Iris pigment epithelial cell (primary cell): Measurements from ENCODE around the gene AKAP8L.

Experiments
- DNase-seq: peaks from one replicate; pipeline ENCODE4 v3.0.0-alpha.2; 2011; ENCODE audit warnings: low read depth

AKAP8L gene

DNA sequence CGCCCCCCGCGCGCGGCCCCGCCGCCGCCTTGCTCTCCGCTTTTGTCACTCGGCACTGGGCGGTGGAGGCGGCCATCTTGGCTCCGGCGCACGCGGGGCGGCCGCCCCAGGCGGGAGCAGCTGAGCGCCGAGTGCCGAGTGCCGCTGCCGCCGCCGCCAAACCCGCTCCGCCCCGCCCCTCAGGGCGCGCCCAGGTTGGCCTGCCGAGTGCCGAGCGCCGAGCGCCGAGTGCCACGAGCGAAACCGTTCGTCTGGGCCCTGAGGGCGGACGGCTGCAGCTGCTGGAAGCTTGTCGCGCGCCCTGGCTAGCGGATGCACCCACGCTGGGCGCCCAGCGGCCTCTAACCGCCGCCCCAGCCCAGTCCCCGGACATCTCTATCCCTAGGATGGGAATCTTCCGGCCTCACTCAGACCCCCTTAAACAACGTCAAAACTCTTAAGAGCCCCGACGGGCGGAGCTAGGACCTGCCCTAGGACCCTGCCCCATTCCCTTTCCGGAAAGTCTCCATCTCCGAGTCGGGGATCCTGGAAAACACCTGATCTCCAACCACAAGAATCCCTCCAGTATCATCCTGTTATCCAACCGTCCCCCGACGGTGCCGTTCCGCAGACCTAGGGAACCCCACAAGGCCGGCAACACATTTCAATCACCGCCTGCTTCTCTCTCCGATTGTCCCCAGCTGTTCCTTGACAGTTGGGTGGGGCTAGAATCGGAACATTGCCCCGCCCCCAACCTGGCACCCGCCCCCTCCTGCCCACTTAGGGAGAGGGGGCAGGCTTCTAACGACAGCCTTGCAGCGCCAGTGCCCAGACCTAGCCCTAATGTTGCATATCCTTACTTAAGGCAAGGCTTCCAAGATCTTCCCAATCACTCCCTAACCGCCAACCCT is 14.1 kb upstream of the AKAP8L start:
- peak; percentile 95 for DNase-seq

DNA sequence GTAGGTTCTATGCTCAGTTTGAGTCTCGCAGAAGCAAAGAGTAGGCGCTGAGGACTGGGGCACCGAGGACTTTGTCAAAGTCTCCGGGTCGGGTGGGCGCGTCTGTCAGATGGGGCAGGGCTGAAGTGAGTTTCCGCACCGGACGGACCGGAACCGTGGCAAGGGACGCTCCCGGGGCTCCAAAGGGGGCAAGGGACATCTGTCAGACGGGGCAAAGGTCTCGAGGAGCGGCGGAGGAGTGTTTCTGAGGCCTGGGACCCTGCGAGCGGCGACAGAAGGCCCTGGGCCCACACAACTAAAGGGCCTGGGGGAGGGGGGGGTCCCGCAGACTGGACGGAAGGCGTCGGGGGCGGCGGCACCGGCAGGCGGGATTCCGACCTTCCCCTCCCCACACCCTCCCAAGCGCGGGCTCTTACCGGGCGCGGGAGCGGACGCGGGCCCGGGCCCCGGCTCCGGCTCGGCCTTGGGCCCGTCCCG is 13.3 kb upstream of the AKAP8L start:
- DNase-seq, result no peak

DNA sequence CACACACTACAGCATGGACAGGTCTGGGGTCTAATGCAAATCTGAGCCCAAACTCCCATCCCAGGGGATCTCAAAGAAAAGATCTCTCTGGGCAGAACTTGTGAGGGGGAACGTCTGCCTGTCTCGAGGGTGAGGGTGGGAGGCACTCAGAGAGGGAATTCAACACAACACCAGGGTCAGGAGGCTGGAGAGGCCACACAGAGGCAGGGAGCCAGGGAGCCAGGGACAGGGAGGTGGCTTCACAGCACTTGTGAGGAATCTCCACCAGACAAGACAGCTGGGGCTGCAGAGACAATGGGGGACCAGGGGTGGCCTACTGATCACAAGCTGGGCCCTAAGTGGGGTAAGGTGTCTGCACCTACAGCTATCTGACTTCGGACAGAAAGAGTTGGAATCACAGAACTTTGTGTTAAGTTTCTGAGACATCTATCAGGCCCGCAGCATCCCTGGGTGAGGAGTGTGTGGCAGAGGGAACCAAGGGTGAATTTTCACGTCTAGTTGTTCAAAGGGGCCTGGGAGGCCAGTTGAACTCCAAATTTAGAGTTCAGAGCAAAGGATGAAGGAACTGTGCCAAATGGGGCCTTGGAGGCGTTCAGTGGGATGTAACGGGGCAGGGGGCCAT is 12.7 kb upstream of the AKAP8L start:
- no peak for DNase-seq

DNA sequence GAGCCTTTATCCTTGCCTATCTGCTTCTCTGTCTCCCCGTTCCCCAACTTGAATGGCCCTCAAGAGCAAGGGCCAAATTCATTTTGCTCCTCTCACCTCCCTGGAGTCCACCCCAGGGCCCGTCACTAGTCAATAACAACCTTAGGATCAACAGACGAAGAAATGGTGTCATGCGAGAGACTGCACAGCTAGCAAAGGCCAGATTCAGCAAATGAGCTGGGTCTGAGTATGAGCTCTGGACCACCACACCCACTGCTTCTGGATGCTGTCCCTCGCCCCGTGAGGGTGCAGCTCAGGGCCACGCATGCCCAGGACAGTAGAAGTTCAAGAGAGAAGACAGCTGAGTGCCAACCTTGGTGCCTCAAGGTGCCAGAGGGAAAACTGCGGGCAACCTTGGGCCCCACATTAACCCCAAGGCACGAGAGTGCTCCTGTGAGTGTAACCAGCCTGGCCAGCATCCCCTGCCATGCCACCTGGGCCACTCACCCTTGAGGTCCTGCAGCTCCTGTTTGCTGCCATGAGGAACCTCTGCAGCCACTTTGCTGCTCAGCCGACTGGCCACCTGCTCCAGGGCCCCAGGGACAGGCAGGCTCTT is 11.8 kb upstream of the AKAP8L start:
- no peak for DNase-seq

DNA sequence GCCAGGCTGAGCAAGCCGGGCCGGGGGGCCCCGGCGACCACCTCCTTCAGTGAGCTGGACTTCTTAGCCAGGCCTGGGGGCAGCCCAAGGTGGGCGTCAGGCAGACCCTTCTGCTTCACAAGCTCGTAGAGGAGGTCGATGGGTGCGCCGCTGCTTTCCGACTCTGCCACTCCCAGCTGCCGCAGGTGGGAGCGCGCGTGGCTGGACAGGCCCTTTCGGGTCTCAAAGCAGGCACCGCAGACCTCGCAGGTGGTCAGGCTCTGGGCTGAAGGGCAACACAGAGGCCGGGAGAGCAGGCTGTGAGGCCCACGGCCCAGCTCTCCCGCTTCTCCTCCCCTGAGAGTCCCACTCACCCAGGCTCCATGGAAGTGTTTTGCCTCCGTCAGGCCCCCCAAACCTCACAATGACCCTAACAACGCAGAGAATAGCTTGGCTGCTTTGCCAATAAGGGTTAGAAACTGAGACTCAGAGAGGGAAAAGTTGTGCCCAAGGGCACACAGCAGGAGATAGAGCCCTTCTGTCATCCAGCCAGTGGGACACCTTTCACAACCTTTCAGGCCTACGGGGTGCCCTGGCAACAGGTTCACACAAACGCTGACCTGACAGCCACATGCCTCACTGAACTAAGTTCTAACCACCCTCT is 11.2 kb upstream of the AKAP8L start:
- DNase-seq, result no peak

DNA sequence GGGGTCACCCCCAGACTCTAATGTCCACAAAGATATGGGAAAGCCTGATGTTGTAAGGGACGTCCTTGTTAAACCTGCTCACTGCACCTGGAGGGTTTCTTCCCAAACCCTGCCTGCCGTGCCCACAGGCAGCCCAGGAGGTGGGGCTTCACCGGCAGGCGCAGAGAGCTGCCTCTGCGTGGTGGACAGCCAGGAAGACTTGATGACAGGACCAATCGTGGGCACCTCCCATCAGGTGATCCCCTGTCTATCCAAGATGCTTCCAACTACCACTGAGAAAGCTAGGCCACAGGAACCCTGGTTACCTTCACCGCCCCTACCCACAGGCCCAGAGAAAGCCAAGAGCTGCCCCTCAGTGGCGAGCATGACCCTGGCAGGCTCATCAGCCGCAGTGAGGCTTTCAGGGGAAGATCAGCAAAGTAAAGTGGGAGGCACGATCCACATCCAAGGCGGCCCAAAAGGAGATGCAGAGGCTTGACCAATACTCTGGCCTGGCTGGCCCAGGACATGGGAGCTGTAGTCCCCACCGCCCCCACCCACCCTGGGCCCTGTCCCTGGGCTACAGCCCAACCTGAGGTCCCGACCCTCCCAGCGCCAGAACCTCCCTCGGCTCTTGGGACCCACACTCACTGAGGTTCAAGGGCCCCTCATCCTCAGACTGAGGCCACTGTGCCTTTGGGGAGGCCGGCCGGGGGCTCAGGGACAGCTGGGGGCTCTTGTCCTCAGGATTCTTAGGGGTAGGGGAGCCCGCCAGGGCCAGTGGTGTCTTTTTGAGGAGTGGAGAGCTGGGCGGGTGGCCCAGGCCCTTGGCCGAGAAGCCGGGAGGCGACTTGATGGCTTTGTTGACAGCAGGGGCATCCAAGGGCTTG is 10.4 kb upstream of the AKAP8L start:
- DNase-seq, result no peak

DNA sequence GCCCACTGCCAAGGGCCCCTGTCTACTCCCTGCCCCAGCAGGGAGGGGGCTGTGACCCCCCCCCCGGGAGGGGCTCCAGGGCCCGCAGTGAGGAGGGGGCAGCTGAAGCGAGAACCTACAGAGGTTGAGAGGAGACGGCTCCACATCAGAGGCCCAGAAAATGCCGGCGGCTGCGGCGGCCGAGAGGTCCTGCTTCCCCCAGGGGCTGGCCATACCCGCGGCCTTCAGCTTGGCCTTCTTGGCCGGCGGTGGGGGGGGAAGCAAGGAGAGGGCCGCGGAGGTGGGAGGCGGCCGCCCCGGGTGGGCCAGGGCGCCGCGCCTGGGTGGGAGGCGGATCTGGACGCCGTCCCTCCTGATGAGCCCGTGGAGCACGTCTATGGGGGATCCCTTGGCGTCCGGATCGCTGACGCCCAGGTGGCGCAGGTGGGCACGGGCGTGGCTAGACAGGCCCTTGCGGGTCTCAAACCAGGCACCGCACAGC is 9.2 kb upstream of the AKAP8L start:
- no peak for DNase-seq

DNA sequence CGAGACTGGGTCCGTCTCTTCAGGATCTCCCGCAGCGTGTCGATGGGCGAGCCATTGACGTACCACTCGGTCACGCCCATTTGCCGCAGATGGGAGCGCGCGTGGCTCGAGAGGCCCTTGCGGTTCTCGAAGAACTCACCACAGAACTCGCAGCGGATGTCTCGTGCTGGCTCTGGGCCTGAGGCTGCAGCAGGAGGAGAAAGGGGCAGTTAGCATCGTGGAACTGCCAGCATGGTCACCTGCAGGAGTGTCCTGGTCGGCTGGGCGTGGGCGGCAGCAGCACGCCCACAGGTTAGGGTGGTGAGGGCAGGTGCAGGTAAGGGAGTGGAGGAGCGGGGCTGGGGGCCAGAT is 8.5 kb upstream of the AKAP8L start:
- DNase-seq, result no peak

DNA sequence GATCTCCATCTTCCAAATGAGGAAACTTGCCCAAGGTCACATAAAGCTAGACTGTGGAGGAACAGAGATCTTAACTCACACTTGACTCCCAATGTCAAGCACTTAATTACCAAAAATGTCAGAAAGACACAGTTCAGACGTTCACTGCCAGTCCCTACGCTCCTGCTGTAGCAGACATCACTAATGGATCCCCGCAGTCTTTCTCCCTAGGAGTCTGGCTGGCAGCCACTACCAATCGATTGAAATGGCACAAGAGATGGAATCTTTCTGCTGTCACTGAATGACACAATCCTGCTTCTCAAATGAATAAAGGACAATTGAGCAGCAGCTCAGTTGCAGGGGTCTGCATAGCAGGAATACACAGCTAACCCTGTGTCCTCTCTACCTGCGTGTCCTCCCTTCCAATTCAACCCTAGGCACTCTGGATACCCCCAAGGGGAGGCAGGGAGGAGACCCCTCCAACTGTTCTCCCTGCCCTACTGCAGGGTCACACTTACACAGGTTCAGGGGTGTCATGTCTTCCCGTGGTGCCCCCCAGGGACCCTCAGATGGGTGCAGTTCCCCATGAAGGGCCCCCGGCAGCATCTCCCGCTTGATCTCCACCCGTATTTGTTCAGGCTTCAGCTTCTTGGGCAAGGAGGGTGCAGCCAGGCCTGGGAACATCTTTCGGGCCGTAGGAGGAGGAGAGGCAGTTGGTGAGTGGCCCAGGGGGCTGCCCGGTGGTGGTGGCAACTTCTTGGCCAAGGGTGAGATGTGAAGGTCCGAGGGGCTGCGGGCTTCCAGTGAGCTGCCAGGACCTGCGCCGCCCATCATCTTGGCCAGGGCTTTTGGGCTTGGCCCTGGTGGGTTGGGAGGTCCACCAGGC is 7.9 kb upstream of the AKAP8L start:
- no peak for DNase-seq

DNA sequence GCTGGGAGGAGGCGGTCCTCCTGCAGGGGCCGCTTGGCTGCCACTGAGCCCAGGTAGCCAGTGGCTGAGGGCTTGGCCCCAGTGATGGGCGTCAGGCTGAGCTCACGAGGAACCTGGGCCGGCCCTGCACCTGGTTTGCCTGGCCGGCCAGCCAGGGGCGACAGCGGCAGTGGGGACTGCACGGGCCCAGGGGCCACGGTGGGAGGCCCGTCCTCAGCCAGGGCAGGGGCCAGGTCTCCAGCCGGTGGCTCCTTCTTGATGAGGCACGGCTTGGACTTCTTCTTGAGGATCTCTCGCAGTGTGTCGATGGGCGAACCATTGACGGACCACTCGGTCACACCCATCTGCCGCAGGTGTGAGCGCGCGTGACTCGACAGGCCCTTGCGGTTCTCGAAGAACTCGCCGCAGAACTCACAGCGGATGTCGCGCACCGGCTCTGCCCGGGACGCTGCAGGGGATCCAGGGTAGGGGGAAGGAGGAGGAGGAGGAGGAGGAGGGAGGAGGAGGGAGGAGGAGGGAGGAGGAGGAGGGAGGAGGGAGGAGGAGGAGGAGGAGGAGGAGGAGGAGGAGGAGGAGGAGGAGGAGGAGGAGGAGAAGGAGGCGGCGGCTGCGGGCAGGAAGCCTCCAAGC is 6.6 kb upstream of the AKAP8L start:
- DNase-seq, result no peak

DNA sequence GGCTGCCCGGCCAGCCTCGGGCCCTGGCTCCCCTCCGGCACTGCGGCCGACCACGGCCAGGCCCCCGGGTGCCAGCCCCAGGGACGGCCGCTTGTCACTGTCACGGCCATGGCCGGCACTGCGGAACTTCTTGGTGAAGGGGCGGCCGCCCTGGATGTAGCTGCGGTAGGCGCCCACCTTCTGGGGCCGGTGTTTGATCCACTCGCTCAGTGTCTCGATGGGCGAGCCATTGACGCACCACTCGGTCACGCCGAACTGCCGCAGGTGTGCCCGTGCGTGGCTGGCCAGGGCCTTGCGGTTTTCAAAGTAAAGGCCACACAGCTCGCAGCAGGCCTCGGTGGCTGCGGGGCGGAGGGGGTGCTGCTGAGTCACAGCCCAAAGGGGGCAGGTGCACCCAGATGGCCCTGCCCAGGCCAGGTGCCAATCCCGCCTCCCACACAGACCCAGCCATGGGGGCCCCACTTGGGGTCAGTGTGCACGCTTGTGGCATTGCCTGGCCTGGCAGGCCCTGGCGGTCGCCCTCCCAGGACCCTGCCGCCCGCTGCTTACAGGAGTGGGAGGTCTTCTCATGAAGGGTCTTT is 6.0 kb upstream of the AKAP8L start:
- no peak for DNase-seq

DNA sequence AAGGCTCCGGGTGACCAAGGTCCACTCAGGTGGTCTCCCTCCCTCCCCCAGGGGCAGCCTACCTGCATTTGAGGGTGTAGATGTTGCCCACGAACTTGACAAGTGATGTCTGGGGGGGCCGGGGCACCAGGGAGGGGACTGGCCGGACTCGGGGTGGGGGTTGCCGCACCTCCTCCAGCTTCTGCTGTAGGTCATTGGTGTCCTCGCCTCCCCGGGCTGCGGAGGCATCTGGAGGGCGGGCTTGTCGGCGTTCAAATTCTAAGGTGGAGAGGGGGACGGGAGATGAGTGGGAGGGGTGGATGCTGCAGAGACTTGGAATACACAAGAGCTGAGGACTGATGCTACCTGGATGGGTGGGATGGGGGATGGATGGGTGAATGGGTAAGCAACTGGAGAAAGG is 5.3 kb upstream of the AKAP8L start:
- DNase-seq, result no peak

DNA sequence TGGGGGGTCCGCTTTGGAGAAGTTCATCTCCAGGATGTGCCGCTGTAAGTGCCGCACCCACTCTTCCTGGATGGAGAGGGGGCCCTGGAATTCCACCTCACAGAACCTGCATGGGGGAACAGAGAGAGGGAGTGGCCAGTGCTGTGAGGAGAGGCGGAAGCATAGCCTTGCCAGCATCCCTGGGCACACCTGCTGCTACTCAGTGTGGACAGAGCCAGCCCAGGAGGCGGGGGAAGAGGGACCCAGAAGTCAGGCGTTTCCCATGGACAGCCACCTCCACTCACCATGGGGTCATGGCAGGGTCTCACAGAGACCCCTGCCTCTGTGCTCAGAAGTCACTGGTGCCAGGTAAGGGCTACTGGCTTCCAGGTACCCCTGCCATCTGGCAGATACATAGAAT is 4.3 kb upstream of the AKAP8L start:
- no peak for DNase-seq

DNA sequence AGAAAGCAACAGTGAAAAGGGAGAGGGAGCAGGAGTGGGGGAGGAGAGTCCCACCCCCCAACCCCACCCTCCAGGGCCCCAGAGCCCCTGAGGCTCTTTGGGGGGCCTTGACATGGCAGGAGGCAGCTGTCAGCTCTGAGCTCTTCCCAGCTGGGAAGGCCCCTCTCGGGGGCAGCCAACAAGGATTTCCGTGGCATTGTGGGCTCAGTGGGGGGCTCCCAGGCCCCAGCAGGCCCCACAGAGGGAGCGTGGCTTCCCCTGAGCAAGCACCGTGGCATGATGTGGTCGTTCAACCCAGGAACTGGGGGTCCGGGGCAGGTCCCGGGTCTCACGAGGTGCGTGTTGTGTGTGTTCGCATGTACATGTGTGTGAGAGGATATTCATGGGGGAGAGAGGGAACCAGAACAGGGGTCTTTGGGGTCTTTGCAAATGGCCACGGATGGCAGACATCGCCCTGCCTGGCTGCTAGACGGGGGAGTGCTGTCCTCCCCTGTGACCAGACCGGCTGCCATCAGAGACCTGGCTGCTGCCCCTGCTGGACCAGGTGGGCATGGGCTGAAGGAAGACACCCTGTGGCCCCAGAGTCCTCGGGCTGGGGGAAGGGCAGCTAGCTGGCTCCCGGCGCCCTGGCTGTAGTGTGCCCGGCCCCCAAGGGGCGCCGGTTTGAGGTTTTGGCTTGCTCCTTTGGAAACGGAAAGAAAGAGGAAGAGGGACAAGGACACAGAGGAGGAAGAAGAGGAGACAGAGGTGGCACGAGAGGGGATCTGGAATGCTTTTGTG is 3.7 kb upstream of the AKAP8L start:
- no peak for DNase-seq

DNA sequence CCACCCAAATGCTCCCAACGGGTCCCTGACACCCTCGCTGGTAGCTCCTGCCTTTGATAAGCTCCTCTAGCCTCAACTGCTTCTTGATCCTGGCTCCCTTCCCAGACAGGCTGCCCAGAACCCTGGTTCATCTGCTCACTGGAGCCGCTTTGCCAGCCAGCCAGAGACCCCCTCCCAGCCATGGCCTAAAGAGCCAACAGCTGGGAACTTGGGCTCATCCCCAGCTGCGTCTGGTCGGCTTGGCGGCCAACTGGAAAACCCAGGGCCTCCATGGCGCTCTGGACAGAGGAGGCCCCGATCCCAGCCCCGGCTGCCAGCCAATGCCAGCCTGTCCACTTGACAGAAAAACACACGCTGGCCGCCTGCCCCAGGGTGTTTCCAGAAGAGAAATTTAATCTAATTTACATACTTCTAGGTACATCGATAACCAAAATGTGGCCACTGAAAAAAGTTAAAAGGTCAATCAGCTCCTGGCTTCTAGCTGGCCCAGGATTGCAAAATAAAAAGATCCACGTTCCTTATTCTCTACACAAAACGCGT is 3.0 kb upstream of the AKAP8L start:
- no peak for DNase-seq

DNA sequence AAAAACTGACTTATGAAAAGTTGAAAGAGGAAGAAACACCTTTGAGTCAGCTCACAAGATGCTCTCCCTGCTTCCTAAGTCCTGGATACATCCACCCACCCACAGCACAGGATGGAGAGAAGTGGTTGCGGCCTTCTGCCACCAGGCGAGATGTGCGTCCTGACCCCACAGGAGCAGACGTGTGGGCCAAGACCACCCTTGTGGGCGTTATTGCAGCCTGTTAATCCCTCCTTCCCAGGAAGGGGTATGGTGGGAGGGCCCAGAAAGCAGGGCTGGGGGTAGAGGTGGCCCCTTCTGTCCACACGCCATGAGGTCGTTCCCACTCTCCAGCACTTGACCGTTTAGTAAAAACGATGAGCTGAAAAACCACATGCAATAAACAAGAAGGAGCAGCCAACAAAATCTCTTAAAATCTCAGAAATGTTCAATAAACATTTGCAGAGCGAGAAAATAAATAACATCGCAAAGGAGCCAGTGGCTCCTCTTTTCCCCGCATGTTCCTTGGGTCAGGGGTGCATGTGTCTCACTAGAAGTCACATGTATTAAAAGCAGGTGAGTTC is 2.4 kb upstream of the AKAP8L start:
- no peak for DNase-seq

DNA sequence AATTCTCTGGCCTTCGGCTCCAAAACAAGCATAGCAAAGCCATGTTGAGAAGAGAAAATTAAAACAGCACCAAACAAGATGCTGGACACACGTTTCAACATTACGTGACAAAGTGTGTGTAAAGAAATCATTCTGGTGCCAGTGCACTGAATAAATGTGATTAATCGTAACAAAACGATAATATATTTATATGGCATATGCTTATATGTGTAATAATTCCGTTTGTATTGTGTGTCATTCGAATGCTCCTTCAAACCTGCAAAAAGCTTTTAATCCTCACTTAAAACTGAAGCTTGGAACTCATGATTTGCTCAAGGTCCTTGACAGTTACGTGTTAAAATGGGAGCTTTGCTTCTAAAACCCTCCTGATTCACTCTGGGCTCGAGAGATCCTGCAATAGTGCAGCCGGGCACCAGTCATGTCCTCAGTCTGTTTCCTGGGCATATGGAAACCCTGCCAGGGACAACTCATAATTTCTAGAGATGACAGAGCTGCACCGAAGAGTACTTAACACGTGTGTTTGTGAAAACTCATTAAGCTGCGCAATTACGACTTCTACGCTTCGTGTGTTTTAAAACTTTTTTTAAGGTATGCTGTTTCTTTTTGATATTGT is 731 bp upstream of the AKAP8L start:
- no peak for DNase-seq

DNA sequence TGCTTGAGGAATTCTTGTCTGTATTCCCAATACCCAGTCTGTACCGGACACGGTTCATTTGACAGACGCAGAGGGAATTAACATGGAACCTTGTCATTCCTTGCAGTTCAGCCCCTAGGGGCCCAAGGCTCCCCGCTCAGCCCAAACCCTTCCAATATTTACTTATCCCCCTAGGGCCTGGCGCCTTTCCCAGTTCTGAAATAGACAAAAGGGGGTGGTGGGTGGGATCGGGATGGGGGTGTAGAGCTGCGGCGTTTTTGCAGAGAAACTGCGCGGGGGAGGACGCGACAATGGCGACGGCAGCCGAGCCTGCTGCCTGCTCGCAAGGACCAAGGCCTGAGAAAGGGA is 583 bp downstream of the AKAP8L start:
- peak; percentile 34 for DNase-seq
